ENCODE data around the gene PCYT1A. TPM values are rescaled to one million over a fixed set of nuclear protein-coding genes. Genes with fewer than 3 reads are reported as not detected.
"Not testable (repeated sequence)": the region's sequence is repeated elsewhere in the genome, so short reads cannot be mapped to it uniquely, and the experiment has no call there.

Gene PCYT1A
- total RNA-seq, 1 donor from 2014 or later: 37.0 TPM

GRCh38 chr3:196314597-196314996 lies 27.1 kb upstream of the PCYT1A start:
- no peaks in the 10 kb centered on the region for H3K36me3 Mint-ChIP-seq (ENCODE audit: unreplicated experiment)
- TF ChIP-seq CTCF (IDR thresholded peaks at IDR 0.05; ENCODE audit: partially characterized antibody, unreplicated experiment): no peak
- peaks cover 2% of the 10 kb centered on the region for H3K9me3 Mint-ChIP-seq (ENCODE audit: unreplicated experiment)
- no peak overlapping the region for H3K27ac Mint-ChIP-seq (ENCODE audit: unreplicated experiment)
- DNase-seq: no peak
- H3K4me1 Mint-ChIP-seq (ENCODE audit: low read depth, unreplicated experiment): no peaks in the 10 kb centered on the region
- peaks cover 3% of the 10 kb centered on the region for H3K27me3 Mint-ChIP-seq (ENCODE audit: unreplicated experiment)
- H3K4me3 Mint-ChIP-seq (ENCODE audit: unreplicated experiment): no peak overlapping the region

- DNase-seq; H3K27me3 Mint-ChIP-seq (ENCODE audit: unreplicated experiment); H3K4me1 Mint-ChIP-seq (ENCODE audit: low read depth, unreplicated experiment); H3K9me3 Mint-ChIP-seq (ENCODE audit: unreplicated experiment); H3K4me3 Mint-ChIP-seq (ENCODE audit: unreplicated experiment); H3K36me3 Mint-ChIP-seq (ENCODE audit: unreplicated experiment); H3K27ac Mint-ChIP-seq (ENCODE audit: unreplicated experiment): not testable (repeated sequence)
Measured at GRCh38 chr3:196314086-196314485, 26.6 kb upstream of the PCYT1A start.

GRCh38 chr3:196302960-196303359 lies 15.4 kb upstream of the PCYT1A start:
- not testable (repeated sequence) for H3K4me3 Mint-ChIP-seq (ENCODE audit: unreplicated experiment); H3K9me3 Mint-ChIP-seq (ENCODE audit: unreplicated experiment)

GRCh38 chr3:196302551-196302950 lies 15.0 kb upstream of the PCYT1A start:
- not testable (repeated sequence) for H3K4me3 Mint-ChIP-seq (ENCODE audit: unreplicated experiment); H3K27me3 Mint-ChIP-seq (ENCODE audit: unreplicated experiment); DNase-seq; H3K9me3 Mint-ChIP-seq (ENCODE audit: unreplicated experiment); H3K36me3 Mint-ChIP-seq (ENCODE audit: unreplicated experiment); H3K27ac Mint-ChIP-seq (ENCODE audit: unreplicated experiment); H3K4me1 Mint-ChIP-seq (ENCODE audit: low read depth, unreplicated experiment)

More at GRCh38 chr3:196302960-196303359, 15.4 kb upstream of the PCYT1A start:
- H3K27ac Mint-ChIP-seq (ENCODE audit: unreplicated experiment); H3K27me3 Mint-ChIP-seq (ENCODE audit: unreplicated experiment); H3K4me1 Mint-ChIP-seq (ENCODE audit: low read depth, unreplicated experiment); H3K36me3 Mint-ChIP-seq (ENCODE audit: unreplicated experiment); DNase-seq: not testable (repeated sequence)

GRCh38 chr3:196298521-196298920 lies 11.0 kb upstream of the PCYT1A start:
- no peak for DNase-seq
- H3K36me3 Mint-ChIP-seq (ENCODE audit: unreplicated experiment): no peaks in the 10 kb centered on the region
- no peak for TF ChIP-seq CTCF (IDR thresholded peaks at IDR 0.05; ENCODE audit: partially characterized antibody, unreplicated experiment)
- H3K27me3 Mint-ChIP-seq (ENCODE audit: unreplicated experiment): peaks cover 2% of the 10 kb centered on the region
- no peaks in the 10 kb centered on the region for H3K4me1 Mint-ChIP-seq (ENCODE audit: low read depth, unreplicated experiment)
- H3K9me3 Mint-ChIP-seq (ENCODE audit: unreplicated experiment): peaks cover 2% of the 10 kb centered on the region
- H3K4me3 Mint-ChIP-seq (ENCODE audit: unreplicated experiment): no peak overlapping the region
- no peak overlapping the region for H3K27ac Mint-ChIP-seq (ENCODE audit: unreplicated experiment)

- no peak for DNase-seq
- Mint-ChIP-seq H3K27ac (ENCODE audit: unreplicated experiment) (no peak overlapping the region), H3K4me3 (ENCODE audit: unreplicated experiment) (no peak overlapping the region), H3K9me3 (ENCODE audit: unreplicated experiment) (peaks cover 3% of the 10 kb centered on the region), H3K27me3 (ENCODE audit: unreplicated experiment) (peaks cover 5% of the 10 kb centered on the region), H3K36me3 (ENCODE audit: unreplicated experiment) (no peaks in the 10 kb centered on the region), H3K4me1 (ENCODE audit: low read depth, unreplicated experiment) (no peaks in the 10 kb centered on the region)
- no peak for TF ChIP-seq CTCF (IDR thresholded peaks at IDR 0.05; ENCODE audit: partially characterized antibody, unreplicated experiment)
Measured at GRCh38 chr3:196292286-196292923, 4.9 kb upstream of the PCYT1A start.
